Lung (tissue), 12 donors: ENCODE results near the gene THADA. TPM values are rescaled to one million over a fixed set of nuclear protein-coding genes. Genes with fewer than 3 reads are reported as not detected.

Experiments used
- ATAC-seq: fragments of 200-7000 bp; cut with Tn5 transposase; one replicate; pipeline ENCODE4 v1.9.1; 2020; ENCODE audit warnings: moderate number of reproducible peaks; ENCODE audit not compliant: insufficient read depth, low FRiP score
- DNase-seq, 3 donors: peaks; one replicate each; pipeline ENCODE4 v3.0.0-alpha.2; 2013 to 2017
- H3K27ac ChIP-seq, 2 donors: one replicate each; pipeline ENCODE4 v1.5.1; 2013; ENCODE audit warnings: mild to moderate bottlenecking in 2 of 2, moderate library complexity in 2 of 2, control low read depth in 1 of 2, inconsistent platforms in 1 of 2, low read depth in 1 of 2, low read length in 1 of 2
- H3K27me3 ChIP-seq, 3 donors: one replicate each; pipeline ENCODE4 v1.5.1; 2013; ENCODE audit warnings: low read length in 2 of 3; ENCODE audit not compliant: control insufficient read depth in 3 of 3, insufficient read depth in 3 of 3
- H3K36me3 ChIP-seq, 4 donors: one replicate each; pipeline ENCODE4 v1.5.1; 2013; ENCODE audit warnings: low read length in 4 of 4, mild to moderate bottlenecking in 1 of 4, moderate library complexity in 1 of 4; ENCODE audit not compliant: control insufficient read depth in 4 of 4, insufficient read depth in 4 of 4
- H3K4me1 ChIP-seq, 5 donors: one replicate each; pipeline ENCODE4 v1.5.1; 2013; ENCODE audit warnings: low read length in 5 of 5, mild to moderate bottlenecking in 2 of 5, moderate library complexity in 1 of 5; ENCODE audit not compliant: control insufficient read depth in 5 of 5, insufficient read depth in 5 of 5
- H3K4me3 ChIP-seq: one replicate; pipeline ENCODE4 v1.5.1; 2013; ENCODE audit warnings: mild to moderate bottlenecking, control low read depth, moderate library complexity
- H3K9ac ChIP-seq, 2 donors: one replicate each; pipeline ENCODE4 v1.5.1; 2013; ENCODE audit warnings: low read length in 2 of 2, control low read depth in 1 of 2; ENCODE audit not compliant: insufficient read depth in 1 of 2
- H3K9me3 ChIP-seq, 4 donors: one replicate each; pipeline ENCODE4 v1.5.1; 2013; ENCODE audit warnings: low read length in 3 of 4, mild to moderate bottlenecking in 1 of 4, moderate library complexity in 1 of 4; ENCODE audit not compliant: control insufficient read depth in 4 of 4, insufficient read depth in 3 of 4
- WGBS, 2 donors: extraction: QIAGEN DNeasy Blood & Tissue Kit; methylation state at CpG; one replicate each; pipeline ENCODE4 v1.1.7; 2013; 5-methylcytosine and 5-hydroxymethylcytosine counted together
- polyA plus RNA-seq, 2 donors: library from polyadenylated mRNA; stranded (reverse); fragments of 200-250 nt; gene quantifications; one replicate each; pipeline ENCODE4 v1.2.1, GENCODE V29; 2013
- total RNA-seq, 2 donors: library from RNA; depleted of rRNA in 1 of 2; stranded (reverse); fragments of >200 nt in 1 of 2; gene quantifications; one replicate each; pipeline ENCODE4 v1.2.1, GENCODE V29; 2014 to 2021
- TF ChIP-seq, protein P1 (sequence below): IDR thresholded peaks from 2 replicates; pipeline ENCODE4 v1.5.1; 2012; ENCODE audit warnings: mild to moderate bottlenecking; ENCODE audit errors: control extremely low read depth, extremely low read depth
- donor health status: control.
- donor health status: control.
- donor health status: Bipolar disorder and iron deficiency.
- donor health status: healthy.
- donor health status: DM: yes; HTN: yes; CAD: no.

The THADA gene
- total and polyA plus RNA-seq, 4 donors = 11.3 to 72.5 (median 25.2) TPM

GRCh38 chr2:43228321-43228751 lies 367.5 kb downstream of the THADA start:
- Histone ChIP-seq H3K9ac (peak overlapping the region in 1 of 2 donors; percentile 80), H3K27me3 (no peaks in the 10 kb centered on the region), H3K4me3 (no peak overlapping the region), H3K36me3 (peaks cover 4 to 39% (median 18%) of the 10 kb centered on the region in 4 donors), H3K9me3 (no peaks in the 10 kb centered on the region), H3K27ac (peak overlapping the region; percentile 73 to 100), H3K4me1 (peaks cover 0 to 29% (median 5%) of the 10 kb centered on the region in 5 donors)
- DNase-seq (peak in 2 of 3 donors; percentile 35 to 40), ATAC-seq (no peak)
- TF ChIP-seq, protein P1, sequence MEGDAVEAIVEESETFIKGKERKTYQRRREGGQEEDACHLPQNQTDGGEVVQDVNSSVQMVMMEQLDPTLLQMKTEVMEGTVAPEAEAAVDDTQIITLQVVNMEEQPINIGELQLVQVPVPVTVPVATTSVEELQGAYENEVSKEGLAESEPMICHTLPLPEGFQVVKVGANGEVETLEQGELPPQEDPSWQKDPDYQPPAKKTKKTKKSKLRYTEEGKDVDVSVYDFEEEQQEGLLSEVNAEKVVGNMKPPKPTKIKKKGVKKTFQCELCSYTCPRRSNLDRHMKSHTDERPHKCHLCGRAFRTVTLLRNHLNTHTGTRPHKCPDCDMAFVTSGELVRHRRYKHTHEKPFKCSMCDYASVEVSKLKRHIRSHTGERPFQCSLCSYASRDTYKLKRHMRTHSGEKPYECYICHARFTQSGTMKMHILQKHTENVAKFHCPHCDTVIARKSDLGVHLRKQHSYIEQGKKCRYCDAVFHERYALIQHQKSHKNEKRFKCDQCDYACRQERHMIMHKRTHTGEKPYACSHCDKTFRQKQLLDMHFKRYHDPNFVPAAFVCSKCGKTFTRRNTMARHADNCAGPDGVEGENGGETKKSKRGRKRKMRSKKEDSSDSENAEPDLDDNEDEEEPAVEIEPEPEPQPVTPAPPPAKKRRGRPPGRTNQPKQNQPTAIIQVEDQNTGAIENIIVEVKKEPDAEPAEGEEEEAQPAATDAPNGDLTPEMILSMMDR = no peak
- 32 to 36% methylated on average over 2 of the region's 2 CpGs for WGBS, 2 donors

- 2 to 4% methylated on average over 10 of the region's 10 CpGs for WGBS, 2 donors
- peak overlapping the region; percentile 97 to 100 for H3K27ac ChIP-seq
- TF ChIP-seq, protein P1 = no peak
- H3K9ac ChIP-seq = peak overlapping the region; percentile 2 to 80
- ATAC-seq = no peak
- peaks cover 0 to 33% (median 5%) of the 10 kb centered on the region in 5 donors for H3K4me1 ChIP-seq
- H3K4me3 ChIP-seq = peak overlapping the region; percentile 66
- H3K27me3 ChIP-seq = no peaks in the 10 kb centered on the region
- H3K9me3 ChIP-seq = no peaks in the 10 kb centered on the region
- DNase-seq = no peak
- peaks cover 4 to 44% (median 20%) of the 10 kb centered on the region in 4 donors for H3K36me3 ChIP-seq
Measured at GRCh38 chr2:43227830-43228281, 368.0 kb downstream of the THADA start.

- peak; percentile 56 for ATAC-seq
- H3K9ac ChIP-seq = peak overlapping the region; percentile 2 to 80
- H3K36me3 ChIP-seq = peaks cover 4 to 50% (median 21%) of the 10 kb centered on the region in 4 donors
- peak; percentile 96 to 98 (median 96) for DNase-seq
- TF ChIP-seq, protein P1 = peak; percentile 19
- H3K4me1 ChIP-seq = peaks cover 0 to 40% (median 5%) of the 10 kb centered on the region in 5 donors
- H3K9me3 ChIP-seq = no peaks in the 10 kb centered on the region
- 0 to 1% methylated on average over 69 to 77 of the region's 77 CpGs for WGBS, 2 donors
- H3K27ac ChIP-seq = peak overlapping the region; percentile 97 to 100
- H3K4me3 ChIP-seq = peak overlapping the region; percentile 66
- no peaks in the 10 kb centered on the region for H3K27me3 ChIP-seq
Measured at GRCh38 chr2:43226955-43227829, 368.6 kb downstream of the THADA start.
